ENCODE data around the gene APOL1. TPM values are rescaled to one million over a fixed set of nuclear protein-coding genes. Genes with fewer than 3 reads are reported as not detected.
"Not testable (repeated sequence)": the region's sequence is repeated elsewhere in the genome, so short reads cannot be mapped to it uniquely, and the experiment has no call there.

APOL1 gene, protein sequence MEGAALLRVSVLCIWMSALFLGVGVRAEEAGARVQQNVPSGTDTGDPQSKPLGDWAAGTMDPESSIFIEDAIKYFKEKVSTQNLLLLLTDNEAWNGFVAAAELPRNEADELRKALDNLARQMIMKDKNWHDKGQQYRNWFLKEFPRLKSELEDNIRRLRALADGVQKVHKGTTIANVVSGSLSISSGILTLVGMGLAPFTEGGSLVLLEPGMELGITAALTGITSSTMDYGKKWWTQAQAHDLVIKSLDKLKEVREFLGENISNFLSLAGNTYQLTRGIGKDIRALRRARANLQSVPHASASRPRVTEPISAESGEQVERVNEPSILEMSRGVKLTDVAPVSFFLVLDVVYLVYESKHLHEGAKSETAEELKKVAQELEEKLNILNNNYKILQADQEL
- polyA plus RNA-seq (2011; rRNA removed) (1.5 and 1.9 TPM in 2 replicates), polyA minus RNA-seq (2011; rRNA and poly(A)+ RNA removed) (0.38 and 1.6 TPM in 2 replicates)

DNA sequence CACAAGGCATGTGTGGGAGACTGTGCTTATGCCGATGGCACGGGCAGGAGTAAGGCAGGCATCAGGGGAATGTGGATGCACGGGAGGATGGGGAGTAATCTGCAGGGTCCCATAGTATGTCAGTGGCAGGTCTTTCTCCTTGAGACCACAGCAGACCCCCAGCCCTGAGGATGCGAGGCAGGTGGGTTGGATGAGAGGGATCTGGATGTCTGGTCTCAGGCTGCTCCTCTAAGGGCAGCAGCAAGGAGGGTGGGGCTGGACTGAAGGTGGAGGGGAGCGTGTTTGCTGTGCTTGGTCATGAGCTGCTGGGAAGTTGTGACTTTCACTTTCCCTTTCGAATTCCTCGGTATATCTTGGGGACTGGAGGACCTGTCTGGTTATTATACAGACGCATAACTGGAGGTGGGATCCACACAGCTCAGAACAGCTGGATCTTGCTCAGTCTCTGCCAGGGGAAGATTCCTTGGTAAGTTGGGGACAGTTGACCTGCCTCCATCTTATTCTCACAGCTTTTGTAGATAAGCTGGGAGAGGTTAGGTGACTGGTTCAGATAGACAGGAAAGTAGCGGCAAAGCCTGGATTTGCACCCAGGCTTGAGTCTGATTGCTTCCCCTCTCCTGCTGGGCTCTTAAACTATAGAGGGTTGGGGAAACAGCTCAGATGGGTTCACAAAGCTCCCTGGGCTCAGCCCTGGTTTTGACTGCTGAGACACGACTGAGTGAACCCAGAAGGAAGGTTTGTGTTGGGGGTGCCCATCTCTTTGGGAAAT is at the start of gene APOL1:
Gene APOL1, plus strand, starts transcription at position 380 of the 769 bp plus-strand sequence. CDS start 1,823 bp downstream, outside the sequence.
- no peak for DNase-seq (ENCODE audit: low read depth)
- POLR2A ChIA-PET: no interaction called here
- CTCF ChIA-PET: interaction anchor here (0.8 to 3.5 kb wide), 3 partner anchors 9 to 55 kb away, joined by 3 to 10 read pairs (median 3); no protein-coding TSS in a partner anchor

DNA sequence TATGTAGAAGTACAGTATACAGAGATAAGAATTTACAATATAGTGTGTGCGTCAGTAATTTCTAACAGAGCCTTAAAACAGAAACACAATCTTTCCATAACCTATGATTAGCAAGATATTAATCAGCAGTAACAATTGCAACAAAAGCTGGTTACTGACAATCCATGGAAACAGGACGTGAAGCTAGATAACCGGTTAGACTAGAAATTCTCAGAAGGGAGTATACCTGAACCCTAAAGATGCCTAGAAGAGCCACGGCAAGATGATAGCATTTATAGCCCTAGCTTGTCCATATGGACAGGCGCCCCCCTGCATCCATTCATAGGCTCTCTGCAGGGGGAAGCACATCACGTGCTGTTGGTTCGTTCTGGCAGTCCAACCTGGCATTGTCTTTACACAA is 49.5 kb upstream of the APOL1 start:
- DNase-seq (ENCODE audit: low read depth); H3K36me3 ChIP-seq (ENCODE audit: control insufficient read depth, insufficient read depth, low read length); H3K4me3 ChIP-seq (ENCODE audit: low read depth, low read length); POLR2A ChIA-PET; H3K27me3 ChIP-seq (ENCODE audit: control insufficient read depth, insufficient read depth, low read length): not testable (repeated sequence)
- CTCF ChIA-PET: interaction anchor here (1.5 kb wide), 1 partner anchor 283 kb away, joined by 5 read pairs; no protein-coding TSS in a partner anchor

More for the DNA sequence above, at the start of gene APOL1:
- H3K36me3 ChIP-seq (ENCODE audit: control insufficient read depth, insufficient read depth, low read length): no peaks in the 10 kb centered on the region
- 0 out of 2 replicates have a peak, but pooled peaks cover 1% of the 10 kb centered on the region for H3K27me3 ChIP-seq (ENCODE audit: control insufficient read depth, insufficient read depth, low read length)
- TF ChIP-seq, protein P1, sequence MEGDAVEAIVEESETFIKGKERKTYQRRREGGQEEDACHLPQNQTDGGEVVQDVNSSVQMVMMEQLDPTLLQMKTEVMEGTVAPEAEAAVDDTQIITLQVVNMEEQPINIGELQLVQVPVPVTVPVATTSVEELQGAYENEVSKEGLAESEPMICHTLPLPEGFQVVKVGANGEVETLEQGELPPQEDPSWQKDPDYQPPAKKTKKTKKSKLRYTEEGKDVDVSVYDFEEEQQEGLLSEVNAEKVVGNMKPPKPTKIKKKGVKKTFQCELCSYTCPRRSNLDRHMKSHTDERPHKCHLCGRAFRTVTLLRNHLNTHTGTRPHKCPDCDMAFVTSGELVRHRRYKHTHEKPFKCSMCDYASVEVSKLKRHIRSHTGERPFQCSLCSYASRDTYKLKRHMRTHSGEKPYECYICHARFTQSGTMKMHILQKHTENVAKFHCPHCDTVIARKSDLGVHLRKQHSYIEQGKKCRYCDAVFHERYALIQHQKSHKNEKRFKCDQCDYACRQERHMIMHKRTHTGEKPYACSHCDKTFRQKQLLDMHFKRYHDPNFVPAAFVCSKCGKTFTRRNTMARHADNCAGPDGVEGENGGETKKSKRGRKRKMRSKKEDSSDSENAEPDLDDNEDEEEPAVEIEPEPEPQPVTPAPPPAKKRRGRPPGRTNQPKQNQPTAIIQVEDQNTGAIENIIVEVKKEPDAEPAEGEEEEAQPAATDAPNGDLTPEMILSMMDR (IDR thresholded peaks at IDR 0.05; ENCODE audit: insufficient read depth, low read depth, low read length): no peak
- H3K4me3 ChIP-seq (ENCODE audit: low read depth, low read length): peak within 1 kb of the TSS; percentile 14; the same call in 1 of the 2 replicates

DNA sequence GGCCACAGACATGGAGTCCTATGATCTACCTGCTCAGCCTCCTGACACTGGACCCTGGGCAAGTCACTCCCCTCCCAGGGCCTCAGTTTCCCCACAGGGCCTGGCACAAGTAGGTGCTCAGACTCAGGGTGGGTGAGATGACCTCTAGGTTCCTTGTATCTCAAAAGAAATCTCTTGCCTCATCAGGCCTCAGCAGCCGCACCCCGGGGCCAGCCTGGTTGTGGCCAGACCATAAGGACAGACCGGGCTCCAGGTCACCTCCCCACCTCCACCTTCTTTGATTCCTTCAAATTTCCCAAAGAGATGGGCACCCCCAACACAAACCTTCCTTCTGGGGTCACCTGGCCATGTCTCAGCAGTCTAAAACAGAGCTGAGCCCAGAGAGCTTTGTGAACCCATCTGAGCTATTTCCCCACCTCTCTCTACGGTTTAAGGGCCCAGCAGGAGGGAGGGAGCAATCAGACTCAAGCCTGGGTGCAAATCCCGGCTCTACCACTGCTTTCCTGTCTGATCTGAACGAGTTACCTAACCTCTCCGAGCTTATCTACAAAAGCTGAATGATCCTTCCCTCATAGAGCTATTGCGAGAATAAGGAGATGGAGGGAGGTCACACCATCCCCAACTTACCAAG is 48.8 kb upstream of the APOL1 start:
- DNase-seq (ENCODE audit: low read depth): no peak
- Histone ChIP-seq H3K36me3 (ENCODE audit: control insufficient read depth, insufficient read depth, low read length) (no peaks in the 10 kb centered on the region), H3K27me3 (ENCODE audit: control insufficient read depth, insufficient read depth, low read length) (peaks cover 3% of the 10 kb centered on the region), H3K4me3 (ENCODE audit: low read depth, low read length) (no peak overlapping the region)
- POLR2A ChIA-PET: no interaction called here
- TF ChIP-seq, protein P1 (IDR thresholded peaks at IDR 0.05; ENCODE audit: insufficient read depth, low read depth, low read length): no peak
- CTCF ChIA-PET: interaction anchor here (1.0 to 1.3 kb wide), 2 partner anchors 19 to 34 kb away, joined by 3 read pairs; no protein-coding TSS in a partner anchor

DNA sequence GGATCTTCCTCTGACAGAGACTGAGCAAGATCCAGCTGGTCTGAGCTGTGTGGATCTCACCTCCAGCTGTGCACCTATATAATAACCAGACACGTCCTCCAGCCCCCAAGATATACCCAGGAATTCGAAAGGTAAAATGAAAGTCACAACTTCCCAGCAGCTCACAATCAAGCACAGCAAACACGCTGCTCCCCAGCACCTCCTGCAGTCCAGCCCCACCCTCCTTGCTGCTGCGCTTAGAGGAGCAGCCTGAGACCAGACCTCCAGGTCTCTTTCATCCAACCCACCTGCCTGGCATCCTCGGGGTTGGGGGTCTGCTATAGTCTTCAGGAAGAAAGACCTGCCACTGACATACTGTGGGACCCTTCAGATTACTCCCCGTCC is 48.3 kb upstream of the APOL1 start:
- POLR2A ChIA-PET: no interaction called here
- DNase-seq (ENCODE audit: low read depth): no peak
- CTCF ChIA-PET: interaction anchor here (1.0 to 1.3 kb wide), 2 partner anchors 18 to 34 kb away, joined by 3 read pairs; no protein-coding TSS in a partner anchor

DNA sequence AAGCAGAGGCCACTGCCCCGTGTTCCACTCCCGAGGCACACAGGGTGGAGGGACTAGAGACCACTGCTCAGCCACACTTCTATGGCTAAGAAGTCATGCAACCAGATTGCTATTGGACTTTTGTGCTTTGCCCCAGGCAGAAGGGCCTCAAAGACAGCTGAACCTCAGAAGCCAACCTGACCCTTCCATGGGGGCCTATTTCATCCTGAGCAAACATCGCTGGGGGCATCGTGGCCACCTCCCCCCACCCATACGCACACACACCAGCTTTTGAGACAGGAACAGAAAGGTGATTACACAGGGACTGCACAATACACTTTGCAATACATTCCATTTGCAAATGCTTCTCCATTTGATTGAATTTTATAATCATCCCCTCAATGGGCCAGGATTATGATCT is 47.4 kb upstream of the APOL1 start:
- H3K36me3 ChIP-seq (ENCODE audit: control insufficient read depth, insufficient read depth, low read length); H3K27me3 ChIP-seq (ENCODE audit: control insufficient read depth, insufficient read depth, low read length); DNase-seq (ENCODE audit: low read depth); POLR2A ChIA-PET; H3K4me3 ChIP-seq (ENCODE audit: low read depth, low read length): not testable (repeated sequence)
- CTCF ChIA-PET: interaction anchor here (0.6 to 1.3 kb wide), 3 partner anchors 12 to 33 kb away, joined by 3 read pairs; no protein-coding TSS in a partner anchor

More for the DNA sequence above, 48.3 kb upstream of the APOL1 start:
- peaks cover 3% of the 10 kb centered on the region for H3K27me3 ChIP-seq (ENCODE audit: control insufficient read depth, insufficient read depth, low read length)
- no peak overlapping the region for H3K4me3 ChIP-seq (ENCODE audit: low read depth, low read length)
- TF ChIP-seq, protein P1 (IDR thresholded peaks at IDR 0.05; ENCODE audit: insufficient read depth, low read depth, low read length): no peak
- no peaks in the 10 kb centered on the region for H3K36me3 ChIP-seq (ENCODE audit: control insufficient read depth, insufficient read depth, low read length)

Data from BJ (cell line).